Smooth muscle cell (in vitro differentiated cells): ENCODE data around the gene SLC25A38. TPM values are rescaled to one million over a fixed set of nuclear protein-coding genes. Genes with fewer than 3 reads are reported as not detected.
A peak's percentile ranks its signal among the peaks of the same experiment; 100 is the strongest.

Experiments used
- DNase-seq: peaks from one replicate; lab custom pipeline; 2025; ENCODE audit not compliant: unreplicated experiment; lab: John Stamatoyannopoulos, UW
- H2AFZ ChIP-seq: fragments of 200-600 bp; sonication (generic); 2 replicates; pipeline ENCODE4 v1.6.0; 2016; ENCODE audit warnings: antibody characterized with exemption, low read depth, mild to moderate bottlenecking
- H3F3A ChIP-seq: fragments of 200-600 bp; sonication (generic); 2 replicates; pipeline ENCODE4 v1.6.0; 2017; ENCODE audit warnings: antibody characterized with exemption, low read depth
- H3K27ac ChIP-seq: fragments of 200-600 bp; sonication (generic); 2 replicates; pipeline ENCODE4 v1.5.1; 2016; ENCODE audit warnings: low read depth, mild to moderate bottlenecking
- H3K27me3 ChIP-seq: fragments of 200-600 bp; sonication (generic); 2 replicates; pipeline ENCODE4 v1.6.1; 2016; ENCODE audit warnings: low read depth, mild to moderate bottlenecking
- H3K36me3 ChIP-seq: fragments of 200-600 bp; sonication (generic); 2 replicates; pipeline ENCODE4 v1.5.1; 2016; ENCODE audit warnings: low read depth
- H3K4me1 ChIP-seq: fragments of 200-600 bp; sonication (generic); 2 replicates; pipeline ENCODE4 v1.5.1; 2016; ENCODE audit warnings: low read depth
- H3K4me2 ChIP-seq: fragments of 200-600 bp; sonication (generic); 2 replicates; pipeline ENCODE4 v1.6.0; 2016; ENCODE audit warnings: mild to moderate bottlenecking
- H3K4me3 ChIP-seq: fragments of 200-600 bp; sonication (generic); 2 replicates; pipeline ENCODE4 v1.5.1; 2016; ENCODE audit warnings: mild to moderate bottlenecking
- H3K79me2 ChIP-seq: fragments of 200-600 bp; sonication (generic); 2 replicates; pipeline ENCODE4 v1.6.0; 2016; ENCODE audit warnings: low read depth, mild to moderate bottlenecking
- H3K9ac ChIP-seq: fragments of 200-600 bp; sonication (generic); 2 replicates; pipeline ENCODE4 v1.6.0; 2016; ENCODE audit warnings: low read depth
- H3K9me3 ChIP-seq: fragments of 200-600 bp; sonication (generic); replicated peaks from 2 replicates; pipeline ENCODE4 v1.5.1; 2016; ENCODE audit warnings: low read depth
- H4K20me1 ChIP-seq: fragments of 200-600 bp; sonication (generic); 2 replicates; pipeline ENCODE4 v1.6.0; 2016; ENCODE audit warnings: low read depth
- WGBS: methylation state at CpG from one replicate; pipeline ENCODE4 v1.1.7; 2016; ENCODE audit warnings: low lambda C conversion rate; 5-methylcytosine and 5-hydroxymethylcytosine counted together
- polyA plus RNA-seq: library from polyadenylated mRNA; unstranded; fragments of >200 nt; fragmentation: Nextera tagmentation; extraction: Ambion mirVana; gene quantifications from 2 replicates; pipeline ENCODE4 v1.2.1, GENCODE V29; 2016
- total RNA-seq: library from RNA; depleted of rRNA; stranded (reverse); fragments of >200 nt; gene quantifications from 2 replicates; pipeline ENCODE4 v1.2.3, GENCODE V29; 2014
- TF ChIP-seq, protein P1 (sequence below): fragments of 200-600 bp; sonication (generic); IDR thresholded peaks from 2 replicates; pipeline ENCODE4 v1.5.1; 2017; ENCODE audit warnings: borderline replicate concordance, mild to moderate bottlenecking, antibody characterized with exemption; ENCODE audit not compliant: insufficient read depth, poor library complexity, severe bottlenecking

SLC25A38 gene
- total and polyA plus RNA-seq, 2 experiments from 2014 or later, result 19.1 to 22.2 TPM

DNA sequence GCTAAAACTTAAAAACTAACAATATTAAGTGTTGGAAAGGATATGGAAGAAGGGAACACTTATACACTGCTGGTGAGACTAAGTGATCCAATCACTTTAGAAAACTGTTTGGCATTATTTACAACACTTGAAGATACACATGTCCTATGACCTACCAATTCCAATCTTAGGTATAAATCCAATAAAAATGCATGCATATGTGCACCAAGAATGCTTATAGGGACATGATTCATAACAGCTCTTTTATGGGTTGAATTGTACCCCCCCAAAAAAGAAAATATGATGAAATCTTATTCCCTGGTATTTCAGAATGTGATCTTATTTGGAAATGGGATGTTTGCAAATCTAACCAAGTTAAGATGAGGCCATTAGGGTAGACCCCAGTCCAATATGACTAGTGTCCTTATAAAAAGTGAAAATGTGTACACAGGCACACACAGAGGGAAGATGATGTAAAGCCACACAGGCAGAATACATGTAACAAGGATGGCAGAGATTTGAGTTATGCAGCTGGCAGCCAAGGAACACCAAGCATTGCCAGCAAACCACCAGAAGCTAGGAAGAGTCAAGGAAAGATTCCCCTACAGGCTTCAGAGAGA is 38.3 kb upstream of the SLC25A38 start:
- no peak overlapping the region for H3K4me2 ChIP-seq
- H3K4me3 ChIP-seq, result no peak overlapping the region
- no peaks in the 10 kb centered on the region for H3K79me2 ChIP-seq
- no peaks in the 10 kb centered on the region for H3F3A ChIP-seq
- no peaks in the 10 kb centered on the region for H3K4me1 ChIP-seq
- H3K9ac ChIP-seq, result no peak overlapping the region
- TF ChIP-seq, protein P1, sequence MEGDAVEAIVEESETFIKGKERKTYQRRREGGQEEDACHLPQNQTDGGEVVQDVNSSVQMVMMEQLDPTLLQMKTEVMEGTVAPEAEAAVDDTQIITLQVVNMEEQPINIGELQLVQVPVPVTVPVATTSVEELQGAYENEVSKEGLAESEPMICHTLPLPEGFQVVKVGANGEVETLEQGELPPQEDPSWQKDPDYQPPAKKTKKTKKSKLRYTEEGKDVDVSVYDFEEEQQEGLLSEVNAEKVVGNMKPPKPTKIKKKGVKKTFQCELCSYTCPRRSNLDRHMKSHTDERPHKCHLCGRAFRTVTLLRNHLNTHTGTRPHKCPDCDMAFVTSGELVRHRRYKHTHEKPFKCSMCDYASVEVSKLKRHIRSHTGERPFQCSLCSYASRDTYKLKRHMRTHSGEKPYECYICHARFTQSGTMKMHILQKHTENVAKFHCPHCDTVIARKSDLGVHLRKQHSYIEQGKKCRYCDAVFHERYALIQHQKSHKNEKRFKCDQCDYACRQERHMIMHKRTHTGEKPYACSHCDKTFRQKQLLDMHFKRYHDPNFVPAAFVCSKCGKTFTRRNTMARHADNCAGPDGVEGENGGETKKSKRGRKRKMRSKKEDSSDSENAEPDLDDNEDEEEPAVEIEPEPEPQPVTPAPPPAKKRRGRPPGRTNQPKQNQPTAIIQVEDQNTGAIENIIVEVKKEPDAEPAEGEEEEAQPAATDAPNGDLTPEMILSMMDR, result no peak
- H3K27ac ChIP-seq, result no peak overlapping the region
- H3K27me3 ChIP-seq, result peaks cover 18% of the 10 kb centered on the region
- no peaks in the 10 kb centered on the region for H3K9me3 ChIP-seq
- DNase-seq, result no peak
- no peaks in the 10 kb centered on the region for H3K36me3 ChIP-seq
- H2AFZ ChIP-seq, result no peak overlapping the region
- H4K20me1 ChIP-seq, result no peaks in the 10 kb centered on the region

GRCh38 chr3:39346785-39347585 is 36.2 kb upstream of the SLC25A38 start:
- Histone ChIP-seq H3K36me3 (no peaks in the 10 kb centered on the region), H3K9ac (no peak overlapping the region), H4K20me1 (no peaks in the 10 kb centered on the region), H3K9me3 (no peaks in the 10 kb centered on the region), H3K4me2 (peak overlapping the region; percentile 45), H3K79me2 (no peaks in the 10 kb centered on the region), H3K27me3 (peaks cover 3% of the 10 kb centered on the region), H2AFZ (no peak overlapping the region), H3K4me3 (no peak overlapping the region), H3F3A (peaks cover 6% of the 10 kb centered on the region), H3K27ac (no peak overlapping the region), H3K4me1 (no peaks in the 10 kb centered on the region)
- DNase-seq, result no peak
- 12% methylated on average over 2 of the region's 2 CpGs for WGBS
- TF ChIP-seq, protein P1, result no peak

GRCh38 chr3:39347586-39347876 is 35.6 kb upstream of the SLC25A38 start:
- Histone ChIP-seq H3K79me2 (no peaks in the 10 kb centered on the region), H3K4me1 (no peaks in the 10 kb centered on the region), H3K4me2 (peak overlapping the region; percentile 45), H3K36me3 (no peaks in the 10 kb centered on the region), H3K9me3 (no peaks in the 10 kb centered on the region), H3K27ac (no peak overlapping the region), H3F3A (peaks cover 6% of the 10 kb centered on the region), H2AFZ (no peak overlapping the region), H3K27me3 (peaks cover 3% of the 10 kb centered on the region), H3K9ac (no peak overlapping the region), H4K20me1 (no peaks in the 10 kb centered on the region), H3K4me3 (no peak overlapping the region)
- DNase-seq, result no peak
- TF ChIP-seq, protein P1, result no peak
- 24% methylated on average over 3 of the region's 3 CpGs for WGBS

- H3K9me3 ChIP-seq, result no peaks in the 10 kb centered on the region
- no peak overlapping the region for H3K4me3 ChIP-seq
- no peak overlapping the region for H3K9ac ChIP-seq
- peaks cover 6% of the 10 kb centered on the region for H3F3A ChIP-seq
- 75% methylated on average over 3 of the region's 3 CpGs for WGBS
- no peak overlapping the region for H3K4me2 ChIP-seq
- no peaks in the 10 kb centered on the region for H3K79me2 ChIP-seq
- no peak overlapping the region for H3K27ac ChIP-seq
- no peaks in the 10 kb centered on the region for H4K20me1 ChIP-seq
- no peaks in the 10 kb centered on the region for H3K4me1 ChIP-seq
- H2AFZ ChIP-seq, result no peak overlapping the region
- H3K27me3 ChIP-seq, result peaks cover 3% of the 10 kb centered on the region
- TF ChIP-seq, protein P1, result no peak
- DNase-seq, result no peak
- no peaks in the 10 kb centered on the region for H3K36me3 ChIP-seq
Measured at GRCh38 chr3:39349080-39349479, 34.1 kb upstream of the SLC25A38 start.
